H9 (cell line): ENCODE results near the gene INPP5A. TPM values are rescaled to one million over a fixed set of nuclear protein-coding genes. Genes with fewer than 3 reads are reported as not detected.

ENCODE experiments used
- DNase-seq: peaks from one replicate; pipeline ENCODE4 v3.0.0-alpha.2; 2017
- H2AFZ ChIP-seq: one replicate; pipeline ENCODE4 v1.6.1; 2013; ENCODE audit warnings: mild to moderate bottlenecking, low read length, control low read depth, moderate library complexity
- H2AK5ac ChIP-seq: 2 replicates; pipeline ENCODE4 v1.6.1; 2013; ENCODE audit warnings: low read length, control low read depth, mixed read lengths; ENCODE audit not compliant: insufficient read length
- H2BK120ac ChIP-seq: one replicate; pipeline ENCODE4 v1.6.1; 2013; ENCODE audit warnings: low read depth, mild to moderate bottlenecking, low read length, control low read depth, inconsistent platforms; ENCODE audit not compliant: poor library complexity, severe bottlenecking
- H2BK12ac ChIP-seq: 2 replicates; pipeline ENCODE4 v1.6.1; 2013; ENCODE audit warnings: low read length, control low read depth, mixed read lengths, low read depth; ENCODE audit not compliant: insufficient read length
- H2BK15ac ChIP-seq: 2 replicates; pipeline ENCODE4 v1.6.1; 2013; ENCODE audit warnings: low read depth, low read length, control low read depth
- H2BK20ac ChIP-seq: one replicate; pipeline ENCODE4 v1.6.1; 2013; ENCODE audit warnings: low read depth, mild to moderate bottlenecking, low read length, control low read depth, inconsistent platforms; ENCODE audit not compliant: poor library complexity, severe bottlenecking
- H2BK5ac ChIP-seq: 2 replicates; pipeline ENCODE4 v1.6.1; 2013; ENCODE audit warnings: low read length, control low read depth, mixed read lengths; ENCODE audit not compliant: insufficient read length
- H3K14ac ChIP-seq: 2 replicates; pipeline ENCODE4 v1.6.1; 2013; ENCODE audit warnings: low read length, control low read depth; ENCODE audit not compliant: insufficient read depth
- H3K18ac ChIP-seq: 2 replicates; pipeline ENCODE4 v1.6.1; 2013; ENCODE audit warnings: low read depth, mild to moderate bottlenecking, mixed read lengths, low read length, control low read depth; ENCODE audit not compliant: insufficient read length
- H3K23ac ChIP-seq: 2 replicates; pipeline ENCODE4 v1.6.1; 2013; ENCODE audit warnings: low read length, control low read depth, mixed read lengths, low read depth; ENCODE audit not compliant: insufficient read length
- H3K23me2 ChIP-seq: 2 replicates; pipeline ENCODE4 v1.6.1; 2013; ENCODE audit warnings: low read depth, mild to moderate bottlenecking, mixed read lengths, low read length, control low read depth; ENCODE audit not compliant: insufficient read length, poor library complexity, severe bottlenecking
- H3K27ac ChIP-seq: 2 replicates; pipeline ENCODE4 v1.5.1; 2013; ENCODE audit warnings: low read length, control low read depth, mixed read lengths, low read depth; ENCODE audit not compliant: insufficient read length
- H3K27me3 ChIP-seq: 2 replicates; pipeline ENCODE4 v1.6.1; 2013; ENCODE audit warnings: low read length, control low read depth, inconsistent platforms; ENCODE audit not compliant: insufficient read depth
- H3K4ac ChIP-seq: 2 replicates; pipeline ENCODE4 v1.6.1; 2013; ENCODE audit warnings: low read depth, mild to moderate bottlenecking, control low read depth, inconsistent platforms, low read length, moderate library complexity
- H3K4me1 ChIP-seq: 2 replicates; pipeline ENCODE4 v1.6.1; 2013; ENCODE audit warnings: low read length, control low read depth, inconsistent platforms; ENCODE audit not compliant: insufficient read depth
- H3K4me2 ChIP-seq: 2 replicates; pipeline ENCODE4 v1.6.1; 2013; ENCODE audit warnings: low read length, control low read depth, mixed read lengths; ENCODE audit not compliant: insufficient read length, insufficient read depth
- H3K56ac ChIP-seq: 2 replicates; pipeline ENCODE4 v1.6.1; 2013; ENCODE audit warnings: low read depth, mild to moderate bottlenecking, mixed read lengths, low read length, control low read depth; ENCODE audit not compliant: insufficient read length
- H3K79me1 ChIP-seq: 2 replicates; pipeline ENCODE4 v1.6.1; 2013; ENCODE audit warnings: low read depth, mild to moderate bottlenecking, moderate library complexity, low read length, control low read depth, inconsistent platforms; ENCODE audit not compliant: insufficient read depth, poor library complexity, severe bottlenecking
- H3K79me2 ChIP-seq: 2 replicates; pipeline ENCODE4 v1.6.1; 2013; ENCODE audit warnings: low read length, control low read depth, inconsistent platforms; ENCODE audit not compliant: insufficient read depth
- H3K9ac ChIP-seq: 2 replicates; pipeline ENCODE4 v1.6.1; 2013; ENCODE audit warnings: low read length, control low read depth, mixed read lengths; ENCODE audit not compliant: insufficient read length; ENCODE audit errors: extremely low read depth
- H3K9me3 ChIP-seq: one replicate; pipeline ENCODE4 v1.6.1; 2013; ENCODE audit warnings: low read depth, low read length, inconsistent platforms; ENCODE audit not compliant: control insufficient read depth
- H3T11ph ChIP-seq: one replicate; pipeline ENCODE4 v1.6.1; 2013; ENCODE audit warnings: mild to moderate bottlenecking, low read length, control low read depth, inconsistent platforms
- H4K20me1 ChIP-seq: one replicate; pipeline ENCODE4 v1.6.1; 2013; ENCODE audit not compliant: control insufficient read depth, insufficient read length, insufficient read depth
- H4K5ac ChIP-seq: 2 replicates; pipeline ENCODE4 v1.6.1; 2013; ENCODE audit warnings: low read depth, mild to moderate bottlenecking, mixed read lengths, low read length, control low read depth; ENCODE audit not compliant: insufficient read length
- H4K8ac ChIP-seq: replicated peaks from 2 replicates; pipeline ENCODE4 v1.6.1; 2013; ENCODE audit warnings: low read length, control low read depth, mixed read lengths, low read depth; ENCODE audit not compliant: insufficient read length
- H4K91ac ChIP-seq: 2 replicates; pipeline ENCODE4 v1.6.1; 2013; ENCODE audit warnings: low read depth, mild to moderate bottlenecking, moderate library complexity, mixed read lengths, low read length, control low read depth; ENCODE audit not compliant: insufficient read length
- H3K27ac Mint-ChIP-seq, 3 experiments: 2 replicates in 2 of 3; 3 replicates in 1 of 3; pipeline ENCODE4 v1.8.0; 2020 to 2021; ENCODE audit warnings: mixed read lengths in 3 of 3, mild to moderate bottlenecking in 1 of 3, moderate library complexity in 1 of 3
- H3K27me3 Mint-ChIP-seq: 2 replicates; pipeline ENCODE4 v1.8.0; 2021; ENCODE audit warnings: low read depth, mild to moderate bottlenecking, moderate library complexity, mixed read lengths
- H3K36me3 Mint-ChIP-seq, 3 experiments: 2 replicates in 2 of 3; 3 replicates in 1 of 3; pipeline ENCODE4 v1.8.0; 2020 to 2021; ENCODE audit warnings: low read depth in 3 of 3, mixed read lengths in 3 of 3; ENCODE audit not compliant: insufficient read depth in 1 of 3
- H3K4me1 Mint-ChIP-seq, 2 experiments: 2 replicates each; pipeline ENCODE4 v1.8.0; 2020; ENCODE audit warnings: mixed read lengths in 2 of 2
- H3K4me3 Mint-ChIP-seq, 2 experiments: 2 replicates in 1 of 2; 3 replicates in 1 of 2; pipeline ENCODE4 v1.8.0; 2020 to 2021; ENCODE audit warnings: mild to moderate bottlenecking in 2 of 2, mixed read lengths in 2 of 2, moderate library complexity in 1 of 2
- H3K9me3 Mint-ChIP-seq, 2 experiments: 2 replicates in 1 of 2; 3 replicates in 1 of 2; pipeline ENCODE4 v1.8.0; 2020; ENCODE audit warnings: mild to moderate bottlenecking in 2 of 2, mixed read lengths in 2 of 2, moderate library complexity in 1 of 2
- CTCF ChIP-seq: fragments of 200-600 bp; sonication (generic); conservative IDR thresholded peaks from 3 replicates; pipeline ENCODE4 v1.8.0; 2021; ENCODE audit warnings: antibody characterized with exemption, mild to moderate bottlenecking
- WGBS: extraction: QIAGEN DNeasy Blood & Tissue Kit; methylation state at CpG from one replicate; pipeline ENCODE4 v1.1.7; 2013; ENCODE audit warnings: missing lambda C conversion rate, low lambda C conversion rate, mixed read lengths; ENCODE audit not compliant: insufficient read length; ENCODE audit errors: extremely low coverage; 5-methylcytosine and 5-hydroxymethylcytosine counted together
- total RNA-seq: library from RNA; stranded (reverse); gene quantifications from 2 replicates; pipeline ENCODE4 v1.2.1, GENCODE V29; 2021

Gene INPP5A
- total RNA-seq, 1 experiment from 2014 or later = 17.7 TPM

- no peak for TF ChIP-seq CTCF
Observed at GRCh38 chr10:132738454-132739224, 201.1 kb downstream of the INPP5A start.

More at GRCh38 chr10:132738454-132739224, 201.1 kb downstream of the INPP5A start:
- Histone ChIP-seq H3K4me2 (no peak overlapping the region), H3K27ac (no peak overlapping the region), H3K23me2 (no peaks in the 10 kb centered on the region), H2BK5ac (no peak overlapping the region), H3K79me1 (no peaks in the 10 kb centered on the region), H3K27me3 (no peaks in the 10 kb centered on the region), H4K91ac (no peak overlapping the region), H3K9ac (no peak overlapping the region), H4K20me1 (no peaks in the 10 kb centered on the region), H2AFZ (no peak overlapping the region), H3K18ac (no peak overlapping the region), H4K5ac (no peak overlapping the region), H2AK5ac (no peak overlapping the region), H2BK120ac (no peak overlapping the region), H3K4ac (no peak overlapping the region), H3K9me3 (no peaks in the 10 kb centered on the region), H2BK20ac (no peak overlapping the region), H3K4me1 (no peaks in the 10 kb centered on the region), H2BK12ac (no peak overlapping the region), H3K56ac (no peak overlapping the region), H3K79me2 (no peaks in the 10 kb centered on the region), H4K8ac (no peak overlapping the region), H3T11ph (no peak overlapping the region), H2BK15ac (no peak overlapping the region), H3K23ac (no peak overlapping the region), H3K14ac (no peak overlapping the region; the same call in 1 of the 2 replicates)
- Mint-ChIP-seq H3K4me1 (peaks cover 26 to 30% of the 10 kb centered on the region in 2 experiments), H3K27me3 (no peaks in the 10 kb centered on the region; the same call in 1 of the 2 replicates), H3K9me3 (no peaks in the 10 kb centered on the region), H3K4me3 (no peak overlapping the region), H3K27ac (peak overlapping the region in 1 of 3 experiments; percentile 61; a peak in 1 of 7 replicates), H3K36me3 (no peaks in the 10 kb centered on the region)
- WGBS = no CpG with 5 or more reads among the region's 25 CpGs
- no peak for DNase-seq
